ENCODE data around the gene GPR39.

GPR39 gene

DNA sequence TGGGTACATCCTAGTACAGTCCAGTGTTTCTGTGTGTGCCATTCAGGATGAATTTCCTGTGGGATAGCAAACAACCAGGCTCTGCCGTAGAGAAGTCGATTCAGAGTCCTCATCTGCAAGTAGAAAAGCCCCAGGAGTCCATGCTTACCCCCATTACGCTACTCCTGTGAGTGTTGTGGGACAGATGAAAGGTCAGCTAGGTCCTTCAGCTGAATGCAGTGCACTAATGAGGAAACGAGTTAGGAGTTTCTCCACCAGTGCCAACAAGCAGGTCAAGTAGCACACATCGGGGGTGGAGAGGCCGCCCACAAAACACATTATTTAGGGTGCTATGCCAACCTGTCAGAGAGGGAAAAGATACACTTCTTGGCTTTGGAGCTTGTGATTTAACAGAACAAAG lies 2.5 kb upstream of the GPR39 start:
- DNase-seq (ENCODE audit: low read depth), result no peak

DNA sequence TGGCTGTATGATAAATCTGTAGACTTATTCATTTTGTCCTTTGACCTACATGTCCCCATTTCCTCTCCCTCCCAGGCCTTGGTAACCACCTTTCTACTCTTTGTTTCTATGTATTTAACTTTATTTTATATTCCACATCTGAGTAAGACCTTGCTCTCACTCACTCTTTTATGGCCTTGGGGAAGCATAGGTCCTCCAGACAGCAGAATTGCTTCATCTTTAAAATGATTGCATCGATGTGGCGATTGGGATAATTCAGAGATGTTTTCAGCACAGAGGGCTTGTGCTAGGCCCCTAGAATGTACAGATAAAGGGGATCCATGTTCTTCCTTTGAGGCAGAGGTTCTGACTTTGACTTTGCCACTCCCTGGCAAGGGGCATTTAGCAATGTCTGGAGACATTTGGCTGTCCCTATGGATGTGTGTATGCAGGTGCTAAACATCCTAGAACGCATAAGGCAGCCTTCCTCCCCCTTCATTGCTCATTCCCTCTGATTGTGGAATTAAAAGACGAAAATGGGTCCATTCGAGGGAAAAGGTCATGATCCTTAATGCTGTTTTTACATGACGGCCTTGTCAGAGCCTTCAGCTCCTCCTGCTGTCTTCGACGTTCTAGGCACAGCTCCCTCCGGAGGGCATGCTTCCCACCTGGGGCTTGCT lies 1.2 kb upstream of the GPR39 start:
- DNase-seq (ENCODE audit: low read depth), result no peak

DNA sequence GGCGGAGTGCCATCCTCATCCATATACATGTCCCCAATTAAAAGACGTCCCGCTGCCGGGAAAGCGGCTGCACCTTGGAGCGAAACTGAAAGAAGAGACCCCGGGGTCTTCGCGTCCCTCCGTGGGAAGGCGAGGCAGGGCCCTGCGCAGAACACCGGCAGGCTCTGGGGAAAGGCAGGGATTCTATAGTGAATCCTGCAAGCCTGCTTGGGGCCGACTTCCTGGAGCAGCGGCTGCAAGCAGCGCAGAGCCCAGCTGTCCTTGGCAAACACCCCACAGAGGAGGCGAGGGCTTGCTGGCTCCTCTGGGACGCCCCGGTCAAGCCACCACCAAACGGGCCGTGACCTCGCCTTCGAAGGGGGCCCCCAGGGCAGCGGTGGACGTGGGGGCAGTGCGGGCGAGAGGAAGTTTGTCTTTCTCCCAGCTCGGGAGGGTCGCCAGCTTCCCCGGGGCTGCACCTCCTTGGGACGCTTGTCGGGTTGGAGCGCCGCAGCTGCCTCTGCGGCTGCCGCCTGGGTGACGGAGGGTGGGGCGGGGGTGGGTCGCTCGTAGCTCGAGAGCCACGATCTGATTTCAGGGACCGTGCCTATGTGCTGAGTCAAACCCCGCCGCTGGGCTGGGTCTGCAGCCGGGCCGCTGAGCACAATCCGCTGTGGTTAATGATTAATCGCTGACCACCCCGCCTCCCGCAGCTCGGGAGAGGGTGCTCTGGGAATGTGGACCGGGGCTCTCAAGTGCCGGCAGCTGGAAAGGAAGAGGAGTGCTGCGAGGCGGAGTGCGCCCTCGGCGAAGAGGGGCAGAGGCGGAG lies 486 bp upstream of the GPR39 start:
- no peak for DNase-seq (ENCODE audit: low read depth)

DNA sequence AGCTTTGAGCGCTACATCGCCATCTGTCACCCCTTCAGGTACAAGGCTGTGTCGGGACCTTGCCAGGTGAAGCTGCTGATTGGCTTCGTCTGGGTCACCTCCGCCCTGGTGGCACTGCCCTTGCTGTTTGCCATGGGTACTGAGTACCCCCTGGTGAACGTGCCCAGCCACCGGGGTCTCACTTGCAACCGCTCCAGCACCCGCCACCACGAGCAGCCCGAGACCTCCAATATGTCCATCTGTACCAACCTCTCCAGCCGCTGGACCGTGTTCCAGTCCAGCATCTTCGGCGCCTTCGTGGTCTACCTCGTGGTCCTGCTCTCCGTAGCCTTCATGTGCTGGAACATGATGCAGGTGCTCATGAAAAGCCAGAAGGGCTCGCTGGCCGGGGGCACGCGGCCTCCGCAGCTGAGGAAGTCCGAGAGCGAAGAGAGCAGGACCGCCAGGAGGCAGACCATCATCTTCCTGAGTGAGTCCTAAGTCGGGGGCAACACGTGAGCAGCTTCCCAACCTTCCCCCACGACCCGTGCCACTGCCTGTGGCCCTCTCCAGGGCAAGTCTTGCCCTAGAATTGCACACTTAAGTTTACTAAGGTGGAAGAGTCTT lies 928 bp downstream of the GPR39 start:
- DNase-seq (ENCODE audit: low read depth), result no peak

DNA sequence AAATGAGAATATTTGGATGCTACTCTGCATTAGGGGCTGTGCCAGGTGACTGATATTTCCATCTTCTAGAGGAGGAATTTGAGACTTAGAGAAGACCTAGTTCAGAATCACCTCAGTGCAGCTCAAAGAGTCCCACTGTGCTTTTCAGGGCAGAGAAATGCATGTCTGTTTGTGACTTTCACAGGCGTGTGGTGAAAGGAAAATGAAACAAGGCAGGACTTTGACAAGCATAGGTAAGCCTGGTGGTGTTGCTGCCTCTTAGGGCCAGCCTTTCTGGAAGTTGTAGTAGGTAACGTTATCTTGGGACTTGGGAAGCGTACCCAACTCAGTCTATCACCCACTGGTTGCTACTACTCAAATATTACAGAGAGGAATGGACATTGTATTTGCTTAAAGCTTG lies 2.6 kb downstream of the GPR39 start:
- DNase-seq (ENCODE audit: low read depth), result no peak

DNA sequence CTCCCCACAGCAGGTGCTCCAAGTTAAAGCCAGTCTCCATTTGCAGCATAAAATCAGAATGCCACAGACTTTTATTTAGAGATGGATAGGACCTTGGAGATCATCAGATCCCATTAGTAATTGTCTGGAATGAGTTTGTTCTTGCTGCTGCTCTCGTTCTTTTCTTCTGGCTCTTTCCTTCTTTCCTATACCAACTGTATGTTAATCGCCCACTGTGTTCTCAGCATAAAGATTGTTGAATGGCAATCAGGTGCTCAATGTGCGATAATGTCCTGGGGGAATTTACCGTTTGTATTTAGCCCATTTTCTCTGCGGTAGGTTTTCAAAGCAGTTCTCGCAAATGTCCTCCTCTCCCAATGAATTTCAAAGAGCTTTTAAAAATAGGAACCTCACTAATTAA lies 3.3 kb downstream of the GPR39 start:
- no peak for DNase-seq (ENCODE audit: low read depth)

DNA sequence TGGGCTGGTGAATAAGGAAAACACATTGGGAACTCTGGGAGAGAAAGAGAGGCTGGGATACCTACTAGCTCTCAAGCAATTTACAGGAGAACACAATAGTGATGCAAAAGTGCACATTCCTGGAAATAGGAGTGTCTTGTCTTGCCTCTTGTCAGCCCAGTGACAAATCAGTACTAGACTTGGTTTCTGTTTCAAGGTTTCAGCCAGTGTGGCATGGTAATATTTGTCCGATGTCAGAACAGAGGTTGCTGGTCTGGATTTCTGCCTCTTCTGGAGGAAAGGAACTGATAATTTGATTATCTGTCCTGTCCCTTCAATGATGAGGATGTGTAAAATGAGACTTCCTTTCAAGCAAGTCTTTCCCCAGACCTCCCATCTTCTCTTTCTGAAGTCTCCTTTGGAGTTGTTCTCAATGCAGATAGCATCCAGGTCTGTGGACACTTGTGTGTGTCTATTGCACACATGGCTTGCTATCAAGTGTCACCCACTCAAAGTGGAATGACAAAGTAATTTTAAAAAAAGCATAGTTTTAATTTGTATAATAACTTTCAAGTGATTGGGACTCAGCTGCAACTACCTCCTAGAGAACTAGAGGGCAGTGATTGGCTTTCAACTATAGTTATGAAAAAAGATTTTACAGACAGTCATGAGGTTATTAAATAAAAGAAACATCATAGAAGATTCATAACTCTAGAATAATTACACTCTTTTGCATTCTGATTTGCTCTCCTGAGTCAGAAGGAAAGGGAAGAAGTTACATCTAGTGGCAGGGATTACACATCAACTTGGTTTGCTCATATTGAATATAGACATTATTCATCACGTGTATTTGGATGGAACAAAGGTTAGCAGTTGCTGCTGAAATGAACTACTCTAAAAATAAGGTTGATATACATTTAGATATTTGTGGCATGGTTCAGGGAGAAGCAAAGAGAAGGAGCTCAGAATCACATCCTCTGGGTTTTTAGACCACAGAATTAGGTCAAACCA lies 4.5 kb downstream of the GPR39 start:
- no peak for DNase-seq (ENCODE audit: low read depth)

DNA sequence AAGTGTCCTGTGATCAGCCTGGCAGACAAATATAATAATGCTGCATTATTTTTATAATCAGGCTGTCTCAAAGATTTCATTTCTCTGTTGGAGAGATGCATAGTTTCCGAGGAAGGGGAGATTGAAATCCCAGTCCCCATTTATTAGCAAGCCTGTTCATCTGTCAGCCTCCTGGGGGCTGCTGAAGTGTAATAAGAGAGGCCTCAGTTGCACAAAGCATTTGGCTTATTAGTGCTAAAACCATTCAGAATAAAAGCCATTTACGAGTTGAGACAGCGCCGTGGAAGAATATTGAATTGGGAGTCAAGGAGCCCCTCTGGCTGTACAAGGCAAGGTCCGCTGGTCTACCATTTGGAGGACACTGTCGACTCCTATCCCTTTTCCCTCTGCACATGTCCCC lies 6.1 kb downstream of the GPR39 start:
- no peak for DNase-seq (ENCODE audit: low read depth)

DNA sequence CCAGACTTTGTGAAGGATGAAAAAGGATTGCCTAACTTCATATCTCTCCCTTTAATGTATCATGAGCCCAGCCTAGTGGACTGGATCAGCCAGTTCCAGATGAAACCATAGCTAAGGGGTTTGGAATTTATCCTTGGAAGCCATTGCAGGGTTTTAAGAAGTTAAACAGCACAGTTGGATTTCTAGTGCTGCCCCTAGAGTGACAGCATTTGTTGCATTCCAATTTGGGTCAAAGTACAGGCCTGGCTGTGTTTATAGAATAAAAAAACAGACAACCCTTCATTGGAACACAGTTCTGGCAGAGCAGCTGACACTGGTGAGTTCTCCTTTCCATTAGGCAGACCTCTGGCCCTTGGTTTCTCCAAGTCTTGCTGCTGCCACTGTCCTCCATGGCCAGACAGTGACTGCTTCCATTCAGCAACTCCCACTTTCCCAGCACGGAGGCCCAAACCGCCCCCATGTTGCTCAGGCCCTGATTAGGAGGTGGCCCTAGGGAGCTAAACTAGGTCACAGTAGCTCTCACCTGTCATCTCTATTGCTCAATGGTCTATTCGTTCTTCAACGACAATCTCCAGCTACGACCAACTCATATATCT lies 8.0 kb downstream of the GPR39 start:
- DNase-seq (ENCODE audit: low read depth), result no peak

DNA sequence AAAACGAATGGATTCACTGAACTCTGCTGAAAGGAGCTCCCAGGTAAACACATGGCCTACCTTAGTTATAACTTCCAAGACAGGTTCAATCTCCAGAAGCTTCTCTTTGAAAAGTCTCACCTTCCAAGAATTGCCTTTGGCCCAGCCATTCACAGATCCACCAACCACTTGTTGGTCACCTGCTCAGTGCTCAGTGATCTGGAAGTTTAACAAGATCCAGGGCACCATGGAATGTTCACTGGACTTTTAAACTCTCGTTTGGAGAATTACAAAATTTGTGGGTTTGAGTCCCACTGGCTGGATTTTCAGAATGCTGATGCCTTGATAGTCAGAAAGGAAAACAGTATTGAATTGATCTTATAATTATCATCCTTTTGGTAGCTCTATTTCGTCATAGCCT lies 9.4 kb downstream of the GPR39 start:
- no peak for DNase-seq (ENCODE audit: low read depth)

DNA sequence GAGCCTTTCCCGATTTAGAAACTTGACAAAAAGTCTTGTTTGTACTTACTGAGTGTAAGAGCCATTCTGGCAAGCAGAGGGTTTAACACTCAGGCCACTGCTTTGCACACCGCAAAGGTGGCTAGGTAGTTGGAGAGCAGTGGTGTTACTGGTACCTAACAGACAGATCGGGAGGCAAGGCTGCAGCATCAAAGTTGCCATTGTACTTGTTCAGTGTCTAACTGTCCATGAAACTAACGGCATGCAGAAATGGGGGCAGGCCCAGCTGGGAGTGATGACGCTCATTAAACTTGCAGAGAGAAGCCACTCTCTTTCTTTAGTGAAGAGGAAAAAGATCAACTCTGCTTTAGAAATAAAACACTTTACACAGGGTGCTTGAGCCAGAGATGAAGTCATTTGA lies 10.1 kb downstream of the GPR39 start:
- DNase-seq (ENCODE audit: low read depth), result no peak

DNA sequence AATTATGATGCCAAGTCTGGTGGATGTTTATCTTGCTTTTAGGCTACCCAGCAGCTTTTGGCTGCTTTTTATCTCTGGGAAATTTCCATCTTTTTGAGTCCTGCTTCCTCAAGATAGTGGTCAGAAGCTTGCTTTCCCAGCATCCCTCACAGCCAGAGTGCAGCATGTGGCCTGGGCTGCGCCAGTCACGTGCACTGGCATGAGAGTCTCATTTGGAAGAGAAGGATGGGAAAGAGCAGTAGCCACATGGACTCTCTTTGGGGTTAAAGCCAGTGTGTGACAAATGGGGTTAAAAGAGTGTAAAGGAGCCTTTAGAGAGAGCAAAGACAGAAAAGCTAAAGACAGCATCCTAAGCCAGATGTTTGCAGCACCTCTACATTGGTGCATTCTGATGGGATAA lies 12.7 kb downstream of the GPR39 start:
- DNase-seq (ENCODE audit: low read depth), result no peak

DNA sequence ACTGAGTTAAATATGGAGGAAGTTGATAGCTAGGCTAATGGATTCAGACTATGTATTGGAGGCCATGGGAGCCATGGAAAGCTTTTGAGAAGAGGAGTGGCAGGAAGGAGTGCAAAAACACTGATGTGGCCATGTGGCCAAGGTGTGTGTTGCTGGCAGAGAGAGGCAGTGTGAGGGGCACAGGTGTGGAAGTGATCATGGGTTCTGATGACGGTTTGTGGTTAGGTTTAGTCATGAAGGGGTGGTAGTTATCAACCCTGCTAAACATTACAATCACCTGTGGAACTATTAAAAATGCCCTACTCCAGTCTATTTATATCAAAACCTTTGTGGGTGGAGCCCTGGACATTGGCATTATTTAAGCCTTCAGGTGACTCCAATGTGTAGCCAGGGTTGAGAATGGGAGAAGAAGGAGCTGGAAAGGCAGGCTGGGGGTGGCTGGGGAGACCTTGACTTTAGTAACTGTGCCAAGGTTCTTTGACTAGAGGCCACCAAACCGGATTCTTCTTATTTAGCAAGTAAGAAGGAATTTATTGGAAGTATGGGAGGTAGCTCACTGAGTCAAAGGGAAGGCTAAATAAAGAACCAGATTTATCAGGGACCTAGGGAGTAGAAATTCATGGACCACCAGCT lies 13.5 kb downstream of the GPR39 start:
- no peak for DNase-seq (ENCODE audit: low read depth)

DNA sequence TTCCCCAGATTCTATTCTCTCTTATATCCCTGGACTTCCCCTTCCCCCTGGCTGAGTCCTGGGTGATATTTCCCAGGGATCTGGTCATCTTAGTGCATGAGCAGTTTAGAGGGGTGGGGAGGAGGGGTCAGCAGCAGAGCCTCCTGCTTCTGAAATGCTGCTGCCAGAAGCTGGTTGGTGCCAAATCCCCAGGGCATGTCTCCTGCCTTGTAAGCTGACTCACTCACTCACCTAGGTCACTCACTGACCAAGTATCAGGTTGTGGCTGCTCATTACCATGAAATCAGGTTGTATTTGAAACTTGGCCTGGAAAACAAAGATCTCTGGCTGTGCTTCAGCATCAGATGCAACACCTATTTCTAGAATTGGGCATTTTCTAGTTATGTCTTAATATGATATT lies 14.3 kb downstream of the GPR39 start:
- DNase-seq (ENCODE audit: low read depth), result no peak

DNA sequence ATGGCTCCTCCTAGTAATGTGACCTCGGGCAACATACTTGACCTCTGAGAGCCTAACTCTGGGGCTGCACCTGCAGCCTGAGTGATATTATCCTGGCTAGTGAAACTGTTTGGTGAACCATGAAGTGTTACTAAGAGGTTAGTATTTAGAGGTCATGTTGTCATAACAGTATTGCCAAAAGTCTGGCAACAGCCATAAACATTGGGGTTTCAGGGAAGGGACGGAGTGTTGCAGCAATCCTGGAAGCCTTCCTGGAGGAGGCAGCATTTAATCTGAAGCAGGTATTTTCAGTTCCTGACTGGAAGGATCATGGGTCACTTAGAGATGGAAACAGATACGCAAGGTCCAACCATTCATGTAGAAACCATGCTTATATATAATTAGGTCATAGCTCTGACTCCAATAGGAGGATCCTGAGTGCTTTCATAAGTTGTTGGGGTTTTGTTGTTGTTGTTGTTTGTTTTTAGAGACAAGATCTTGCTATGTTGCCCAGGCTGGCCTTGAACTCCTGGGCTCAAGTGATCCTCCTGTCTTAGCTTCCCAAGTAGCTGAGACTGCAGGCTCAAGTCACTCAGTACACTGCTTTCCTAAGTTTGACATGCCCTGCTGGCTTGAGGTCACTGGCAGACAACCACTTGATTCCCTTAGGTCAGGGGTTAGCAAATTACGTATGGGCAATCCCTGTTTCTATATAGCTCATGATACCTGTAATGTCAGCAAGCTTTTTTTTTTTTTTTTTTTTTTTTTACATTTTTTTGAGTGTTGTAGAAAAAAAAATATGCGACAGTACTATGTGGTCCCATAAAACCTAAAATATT lies 21.5 kb downstream of the GPR39 start:
- no peak for DNase-seq (ENCODE audit: low read depth)

DNA sequence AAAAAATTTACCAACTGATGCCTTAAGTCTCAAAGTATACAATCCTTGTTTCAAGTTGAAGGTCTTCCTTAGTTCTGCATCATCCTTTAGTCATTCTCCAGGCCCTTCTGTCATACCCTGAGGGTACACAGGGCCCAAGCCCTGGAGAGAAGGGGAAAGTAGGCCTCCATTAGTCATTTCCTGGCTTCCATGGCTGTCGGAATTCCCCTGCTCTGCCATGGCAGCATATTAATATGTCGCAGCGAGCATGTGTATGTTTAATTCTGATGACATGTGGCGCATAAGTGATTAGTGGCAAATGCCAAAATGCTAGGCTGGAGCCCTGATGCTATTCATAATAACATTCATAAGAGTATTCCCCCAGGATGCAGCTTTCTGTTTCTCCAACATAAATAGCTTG lies 22.1 kb downstream of the GPR39 start:
- no peak for DNase-seq (ENCODE audit: low read depth)

DNA sequence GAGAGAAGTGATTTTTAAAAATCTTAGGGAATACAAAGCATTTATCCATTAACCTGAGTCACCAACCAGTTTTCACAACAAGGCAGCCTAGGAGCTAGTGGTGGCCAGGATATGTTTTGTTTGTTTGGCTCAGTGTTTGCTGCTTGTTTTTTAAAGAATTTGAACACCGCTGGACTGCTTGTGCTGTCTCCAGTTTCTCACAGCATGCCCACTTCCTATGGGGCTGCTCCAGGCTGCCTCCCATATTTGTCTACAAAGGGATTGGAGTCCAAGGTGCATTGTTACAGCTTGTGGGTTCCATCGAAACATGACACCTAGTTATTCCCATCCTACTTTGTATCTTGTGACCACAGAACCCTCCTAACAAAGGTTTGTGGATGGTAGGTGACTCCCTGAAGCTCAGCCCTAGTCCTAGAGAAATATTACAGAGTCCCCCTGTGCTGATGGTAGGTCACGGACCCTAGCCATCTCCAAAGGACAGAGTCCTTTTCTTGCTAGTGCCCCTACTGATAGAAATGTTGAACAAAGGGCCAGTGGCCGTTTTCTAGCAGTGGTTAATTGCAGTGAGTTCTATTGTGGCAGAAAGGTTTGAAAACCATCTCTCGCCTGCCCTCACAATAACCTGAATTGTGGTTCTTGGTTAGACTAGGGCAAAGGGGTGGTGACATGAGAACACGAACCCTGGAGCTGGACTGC lies 23.2 kb downstream of the GPR39 start:
- DNase-seq (ENCODE audit: low read depth), result no peak

DNA sequence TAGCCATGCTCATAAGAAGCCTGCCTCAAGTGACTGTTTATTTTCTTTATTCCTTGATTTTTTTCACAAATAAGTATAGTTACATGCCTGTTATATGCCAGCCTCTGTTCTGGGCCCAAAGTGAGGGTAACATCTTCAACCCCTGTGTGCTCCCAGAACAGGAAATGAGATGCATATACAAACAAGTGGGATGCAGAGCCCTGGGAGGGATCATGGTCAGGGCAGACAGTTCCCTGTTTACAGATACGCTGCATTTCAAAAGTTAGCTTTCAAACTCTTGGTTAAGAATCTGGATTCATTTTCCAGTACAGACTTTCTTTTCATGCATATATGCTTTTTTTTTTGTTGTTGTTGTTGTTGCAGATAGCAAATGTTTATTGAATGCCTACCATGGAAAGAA lies 24.4 kb downstream of the GPR39 start:
- no peak for DNase-seq (ENCODE audit: low read depth)

DNA sequence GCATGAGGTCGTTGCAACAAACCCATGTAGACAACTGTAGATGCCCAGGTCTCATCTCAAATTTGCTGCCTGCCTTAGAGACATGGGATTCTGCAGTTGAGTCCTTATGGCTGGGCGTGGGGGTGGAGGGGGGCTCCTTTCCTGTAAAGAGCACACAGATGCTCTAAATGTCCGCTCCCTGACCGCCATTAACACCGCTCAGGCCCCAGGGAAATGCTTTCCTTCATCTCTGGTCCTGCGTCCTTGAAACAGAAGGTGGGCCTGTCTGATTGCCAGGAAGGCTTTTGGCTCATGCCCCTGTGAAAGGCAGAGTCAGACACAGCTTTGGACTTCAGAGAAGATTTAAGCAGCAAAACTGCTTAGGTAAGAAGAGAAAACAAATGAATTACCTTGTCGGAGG lies 25.7 kb downstream of the GPR39 start:
- no peak for DNase-seq (ENCODE audit: low read depth)

DNA sequence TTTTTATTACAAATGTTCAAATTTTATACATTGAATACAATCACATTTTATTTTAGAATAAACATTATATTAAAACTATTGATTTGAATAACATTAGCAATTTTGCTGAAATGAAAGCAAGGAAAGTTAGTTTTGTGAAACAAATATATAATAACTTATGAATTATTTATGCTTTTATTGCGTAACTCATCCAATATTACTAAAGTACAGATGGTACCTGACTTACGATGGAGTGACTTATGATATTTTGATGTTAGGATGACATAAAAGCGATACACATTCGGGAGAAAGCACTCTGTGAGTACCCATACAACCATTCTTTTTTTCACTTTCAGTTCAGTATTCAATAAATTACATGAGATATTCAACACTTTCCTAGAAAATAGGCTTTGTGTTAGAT lies 26.5 kb downstream of the GPR39 start:
- DNase-seq (ENCODE audit: low read depth), result no peak

Data from CMK (cell line).